ENCODE measurements around the gene PCNT. TPM values are rescaled to one million over a fixed set of nuclear protein-coding genes. Genes with fewer than 3 reads are reported as not detected.

PCNT gene
- total and polyA plus RNA-seq, 9 of the 15 experiments (the other 6 are each of a cell fraction or from before 2014, with no cell fraction given), result 9.1 to 53.5 (median 31.3) TPM

DNA sequence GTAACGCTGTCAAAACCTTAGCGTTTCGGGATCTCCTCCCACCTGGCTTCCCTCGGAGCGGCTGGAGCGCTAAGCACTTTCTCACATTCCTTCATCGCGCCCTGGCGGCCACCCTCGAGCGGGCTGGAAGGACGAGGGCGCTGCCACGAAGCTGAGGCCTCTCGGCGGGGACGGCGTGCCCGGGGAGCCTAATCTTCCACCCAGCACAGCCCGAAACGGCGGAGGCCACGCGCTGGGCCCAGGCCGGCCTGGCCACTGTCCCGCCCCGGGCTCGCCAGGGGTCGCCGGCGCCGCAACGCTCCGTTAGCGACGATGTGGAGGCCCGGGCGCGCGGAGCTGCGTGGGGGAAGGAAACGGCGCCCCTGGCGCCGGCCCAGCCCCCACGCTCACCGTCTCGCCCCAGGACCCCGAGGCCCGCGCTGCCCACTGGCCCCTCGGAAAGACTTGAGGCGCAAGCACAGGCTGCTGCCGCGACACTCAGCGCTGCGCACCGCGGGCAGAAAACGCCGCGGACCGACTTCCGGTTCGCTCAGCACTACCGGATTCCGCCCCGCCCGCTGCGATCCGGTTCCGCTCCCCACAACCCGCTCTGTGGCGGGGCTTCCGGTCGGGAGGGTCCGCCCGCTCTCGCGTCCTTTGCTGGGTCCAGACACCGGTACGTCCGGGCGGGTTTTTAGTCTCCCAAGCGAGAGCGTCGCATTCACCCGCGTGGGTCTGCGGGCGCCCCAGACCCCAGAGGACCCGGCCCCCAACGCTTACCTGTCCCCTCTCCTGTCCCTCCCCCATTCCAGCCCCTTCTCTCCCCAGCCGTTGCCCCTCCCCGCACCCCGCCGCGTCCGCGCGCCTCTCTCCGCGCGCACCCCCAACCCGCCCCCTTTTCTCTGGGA, 38.0 kb upstream of the PCNT start, which contains the start of gene YBEY (continued):
- TF ChIP-seq ZNF3 (CRISPR knock-in tag; IDR thresholded peaks at IDR 0.05) (no peak), SIX5 (IDR thresholded peaks at IDR 0.05; ENCODE audit: borderline replicate concordance in 1 of 2, insufficient read depth in 1 of 2, low read depth in 1 of 2, low read length in 2 of 2) (peak; percentile 33 to 44; a peak in 2 of 4 replicates), ZNF174 (CRISPR knock-in tag; IDR thresholded peaks at IDR 0.05) (no peak), KHSRP (IDR thresholded peaks at IDR 0.05) (no peak), STAT6 (CRISPR knock-in tag; IDR thresholded peaks at IDR 0.05) (peak; percentile 32; the same call in 1 of the 2 replicates), FOSL1 (tag; conservative IDR thresholded peaks at IDR 0.05) (no peak), SIN3A (IDR thresholded peaks at IDR 0.05; ENCODE audit: borderline replicate concordance in 2 of 2, control insufficient read depth in 1 of 2, low read depth in 2 of 2, low read length in 2 of 2) (peak; percentile 56 to 82; a peak in 2 of 4 replicates), MIER1 (IDR thresholded peaks at IDR 0.05; ENCODE audit: low read depth) (no peak), TAL1 (IDR thresholded peaks at IDR 0.05) (no peak), ETV6 (IDR thresholded peaks at IDR 0.05; ENCODE audit: borderline replicate concordance in 1 of 2, low read depth in 2 of 2, low read length in 1 of 2) (peak in 1 of 2 experiments; percentile 27; a peak in 1 of 4 replicates), ETV6 (CRISPR knock-in tag; IDR thresholded peaks at IDR 0.05; ENCODE audit: borderline replicate concordance) (peak; percentile 65; the same call in 1 of the 2 replicates), NBN (IDR thresholded peaks at IDR 0.05; ENCODE audit: low read depth) (0 out of 2 replicates have a peak, but pooled peaks have one; percentile 66), ZNF134 (CRISPR knock-in tag; conservative IDR thresholded peaks at IDR 0.05) (no peak), ZSCAN29 (IDR thresholded peaks at IDR 0.05) (peak; percentile 76), TFAP4 (CRISPR knock-in tag; IDR thresholded peaks at IDR 0.05; ENCODE audit: borderline replicate concordance) (peak; percentile 79), GTF2B (IDR thresholded peaks at IDR 0.05; ENCODE audit: extremely low read depth, insufficient read length) (no peak), MYC (IDR thresholded peaks at IDR 0.05; ENCODE audit: low read depth, low read length) (peak; percentile 90), MYC (CRISPR knock-in tag; IDR thresholded peaks at IDR 0.05; ENCODE audit: borderline replicate concordance, low read depth) (peak; percentile 66; the same call in 1 of the 2 replicates), ZNF512 (tag; IDR thresholded peaks at IDR 0.05) (no peak)
- TF ChIP-seq, protein P1, sequence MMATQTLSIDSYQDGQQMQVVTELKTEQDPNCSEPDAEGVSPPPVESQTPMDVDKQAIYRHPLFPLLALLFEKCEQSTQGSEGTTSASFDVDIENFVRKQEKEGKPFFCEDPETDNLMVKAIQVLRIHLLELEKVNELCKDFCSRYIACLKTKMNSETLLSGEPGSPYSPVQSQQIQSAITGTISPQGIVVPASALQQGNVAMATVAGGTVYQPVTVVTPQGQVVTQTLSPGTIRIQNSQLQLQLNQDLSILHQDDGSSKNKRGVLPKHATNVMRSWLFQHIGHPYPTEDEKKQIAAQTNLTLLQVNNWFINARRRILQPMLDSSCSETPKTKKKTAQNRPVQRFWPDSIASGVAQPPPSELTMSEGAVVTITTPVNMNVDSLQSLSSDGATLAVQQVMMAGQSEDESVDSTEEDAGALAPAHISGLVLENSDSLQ (IDR thresholded peaks at IDR 0.05), result peak; percentile 61
